K562 (cell line): ENCODE results near the gene HMCES. TPM values are rescaled to one million over a fixed set of nuclear protein-coding genes. Genes with fewer than 3 reads are reported as not detected.

Experiments
- ATAC-seq: fragments of 200-7000 bp; cut with Tn5 transposase; 3 replicates; pipeline ENCODE4 v1.9.1; 2020; ENCODE audit warnings: moderate library complexity
- BruUV-seq: library from RNA; stranded (reverse); fragments of 400-500 nt; replicated peaks from 2 replicates; lab custom pipeline; 2021; lab: Mats Ljungman, UMichigan
- CTCF ChIA-PET: fragments of 300-600 bp; formaldehyde crosslinking; extraction: SDS; loops from one replicate; lab custom pipeline; 2021; ENCODE audit warnings: low intra/inter-chr PET ratio; lab: Yijun Ruan, JAX
- POLR2A ChIA-PET: fragments of 300-600, 350-650 bp; sonication (Branson Sonifier 250); formaldehyde crosslinking; extraction: SDS; loops from one replicate; lab custom pipeline; 2021; ENCODE audit warnings: antibody characterized with exemption, inconsistent platforms; lab: Yijun Ruan, JAX
- DNase-seq, 4 experiments: peaks; one replicate each; pipeline versions ENCODE4 v3.0.0 to v3.0.0-alpha.2; 2011 to 2018; ENCODE audit warnings: low spot score in 3 of 4, mixed read lengths in 3 of 4; ENCODE audit errors: extremely low read depth in 1 of 4
- FAIRE-seq: peaks from 2 replicates; lab custom pipeline; 2011; peaks lifted over from hg19 to GRCh38; lab: Jason Lieb, UNC
- H2AFZ ChIP-seq: 2 replicates; pipeline ENCODE4 v1.6.0; 2011; ENCODE audit warnings: low read depth, low read length, control low read depth, inconsistent platforms
- H3K27ac ChIP-seq: fragments of 200-600 bp; 3 replicates; pipeline ENCODE4 v1.8.0; 2011; ENCODE audit warnings: low read depth, mild to moderate bottlenecking, control low read depth, inconsistent platforms, low read length, moderate library complexity, mixed read lengths; ENCODE audit errors: extremely low read depth
- H3K27me3 ChIP-seq, 2 experiments: fragments of 300-600 bp in 1 of 2; 2 replicates in 1 of 2; 3 replicates in 1 of 2; pipeline versions ENCODE4 v1.6.0 to v1.8.0; 2011; ENCODE audit warnings: inconsistent platforms in 2 of 2, low read length in 2 of 2, mild to moderate bottlenecking in 1 of 2, mixed read lengths in 1 of 2, moderate library complexity in 1 of 2; ENCODE audit not compliant: control insufficient read depth in 2 of 2, insufficient read depth in 2 of 2
- H3K36me3 ChIP-seq: fragments of 300-600 bp; 3 replicates; pipeline ENCODE4 v1.8.0; 2011; ENCODE audit warnings: mild to moderate bottlenecking, low read length, inconsistent platforms; ENCODE audit not compliant: control insufficient read depth, insufficient read depth
- H3K4me1 ChIP-seq, 2 experiments: fragments of 200-600 bp in 1 of 2; replicated peaks in 1 of 2; 2 replicates in 1 of 2; 3 replicates in 1 of 2; pipeline versions ENCODE4 v1.5.1 to v1.8.0; 2011; ENCODE audit warnings: inconsistent platforms in 2 of 2, low read length in 2 of 2, mild to moderate bottlenecking in 1 of 2, mixed read lengths in 1 of 2, moderate library complexity in 1 of 2; ENCODE audit not compliant: control insufficient read depth in 2 of 2, insufficient read depth in 2 of 2
- H3K4me2 ChIP-seq: 2 replicates; pipeline ENCODE4 v1.6.1; 2011; ENCODE audit warnings: low read length, control low read depth, inconsistent platforms, mixed read lengths; ENCODE audit not compliant: insufficient read depth
- H3K4me3 ChIP-seq: fragments of 200-600 bp; sonication (generic), shearing (Covaris generic); 2 replicates; pipeline ENCODE4 v1.5.1; 2016; ENCODE audit warnings: control low read depth, inconsistent platforms
- H3K79me2 ChIP-seq: fragments of 200-600 bp; 3 replicates; pipeline ENCODE4 v1.8.0; 2011; ENCODE audit warnings: low read length, inconsistent platforms; ENCODE audit not compliant: control insufficient read depth, insufficient read depth
- H3K9ac ChIP-seq, 2 experiments: 2 replicates each; pipeline versions ENCODE4 v1.6.0 to v1.6.1; 2011; ENCODE audit warnings: low read depth in 2 of 2, low read length in 2 of 2, control low read depth in 1 of 2, inconsistent platforms in 1 of 2, mild to moderate bottlenecking in 1 of 2, mixed read lengths in 1 of 2; ENCODE audit not compliant: insufficient read depth in 1 of 2
- H3K9me1 ChIP-seq: one replicate; pipeline ENCODE4 v1.6.0; 2011; ENCODE audit warnings: inconsistent platforms, mild to moderate bottlenecking, low read length, moderate library complexity; ENCODE audit not compliant: control insufficient read depth, insufficient read depth
- H3K9me3 ChIP-seq: replicated peaks from 2 replicates; pipeline ENCODE4 v1.5.1; 2011; ENCODE audit warnings: low read depth, low read length, inconsistent platforms; ENCODE audit not compliant: control insufficient read depth, insufficient read depth
- H4K20me1 ChIP-seq: replicated peaks from 2 replicates; pipeline ENCODE4 v1.6.1; 2011; ENCODE audit warnings: low read length, inconsistent platforms, mixed read lengths; ENCODE audit not compliant: control insufficient read depth, insufficient read depth
- ATF3 ChIP-seq, 2 experiments: fragments of 450-650 bp in 1 of 2; sonication (generic) in 1 of 2; formaldehyde crosslinking in 1 of 2; IDR thresholded peaks in 1 of 2; conservative IDR thresholded peaks in 1 of 2; 2 replicates each; pipeline versions ENCODE4 v1.6.1 to v1.8.1; 2016 to 2023; ENCODE audit warnings: mild to moderate bottlenecking in 2 of 2, moderate library complexity in 2 of 2, inconsistent platforms in 1 of 2, missing genetic modification reagents in 1 of 2
- EP400 ChIP-seq: fragments of 450-650 bp; IDR thresholded peaks from 2 replicates; pipeline ENCODE4 v1.6.1; 2017; ENCODE audit warnings: antibody characterized with exemption, mild to moderate bottlenecking, moderate library complexity
- MAFG ChIP-seq: fragments of 450-650 bp; conservative IDR thresholded peaks from 2 replicates; pipeline ENCODE4 v1.6.1; 2016; ENCODE audit warnings: missing genetic modification characterization, missing compliant biosample characterization
- MLLT1 ChIP-seq, 2 experiments: fragments of 450-650 bp; IDR thresholded peaks; 2 replicates each; pipeline ENCODE4 v1.6.1; 2016
- SAFB ChIP-seq: fragments of 200-400 bp; formaldehyde crosslinking; IDR thresholded peaks from 2 replicates; pipeline ENCODE4 v1.6.1; 2017; ENCODE audit warnings: low read depth, low read length, borderline replicate concordance
- SPI1 ChIP-seq: IDR thresholded peaks from 2 replicates; pipeline ENCODE4 v1.6.1; 2011; ENCODE audit warnings: low read depth, low read length, control low read depth, borderline replicate concordance
- SRF ChIP-seq, 2 experiments: fragments of 250-450, 450-650 bp in 1 of 2; sonication (Bioruptor Pico) in 1 of 2; sonication (generic) in 1 of 2; formaldehyde crosslinking; IDR thresholded peaks; 2 replicates each; pipeline versions ENCODE4 v1.5.0 to v1.5.1; 2020 to 2022; ENCODE audit warnings: mild to moderate bottlenecking in 1 of 2, missing genetic modification reagents in 1 of 2
- SUPT5H ChIP-seq: fragments of 450-650 bp; IDR thresholded peaks from 2 replicates; pipeline ENCODE4 v1.6.1; 2016
- ZNF589 ChIP-seq: fragments of 200-800 bp; sonication (Bioruptor generic); IDR thresholded peaks from 2 replicates; pipeline ENCODE4 v1.6.1; 2016; ENCODE audit warnings: low read depth, missing genetic modification characterization, missing compliant biosample characterization
- ZSCAN32 ChIP-seq: fragments of 450-650 bp; formaldehyde crosslinking; IDR thresholded peaks from 2 replicates; pipeline ENCODE4 v1.4.0; 2020; ENCODE audit warnings: mild to moderate bottlenecking, moderate library complexity
- WGBS: fragments of 100-300 bp; shearing (Covaris generic); methylation state at CpG from one replicate; pipeline ENCODE4 v1.1.6; 2016; ENCODE audit warnings: low coverage, mixed read lengths; ENCODE audit not compliant: insufficient coverage; ENCODE audit errors: missing lambda C conversion rate; 5-methylcytosine and 5-hydroxymethylcytosine counted together
- in situ Hi-C: fragments of 300-500 bp; cut with MboI; formaldehyde crosslinking; loops from 4 replicates; pipeline ENCODE4 v1.15.0; 2018; ENCODE audit warnings: inconsistent platforms, mixed read lengths
- intact Hi-C: fragments of 100-400 bp; cut with micrococcal nuclease; formaldehyde crosslinking; loops from 2 replicates; pipeline ENCODE4 v1.14.2; 2022
- polyA plus RNA-seq, 8 experiments: library from polyadenylated mRNA; depleted of rRNA in 4 of 8; stranded (reverse) in 5 of 8; unstranded in 3 of 8; fragments of >200 nt; fragmentation: Nextera tagmentation in 2 of 8; fragmentation: Illumina TruSeq in 1 of 8; extraction: Ambion mirVana in 2 of 8; extraction: Trizol in 1 of 8; gene quantifications; 2 replicates each; pipeline versions ENCODE4 v1.2.1 to v1.2.3, GENCODE V29; 2011 to 2014; ENCODE audit warnings: inconsistent platforms in 1 of 8, missing spikeins in 1 of 8
- total RNA-seq, 7 experiments: library from RNA; depleted of rRNA in 6 of 7; stranded (reverse); fragments of >200 nt in 6 of 7; fragmentation: Illumina TruSeq in 2 of 7; extraction: Trizol in 2 of 7; gene quantifications; 2 replicates each; pipeline versions ENCODE4 v1.2.1 to v1.2.3, GENCODE V29; 2011 to 2021; ENCODE audit warnings: low replicate concordance in 1 of 7

HMCES gene
- total and polyA plus RNA-seq, 9 of the 15 experiments (the other 6 are each of a cell fraction or from before 2014, with no cell fraction given), result 18.8 to 45.3 (median 24.8) TPM

GRCh38 chr3:129329858-129330257 lies 51.2 kb downstream of the HMCES start:
- DNase-seq, result no peak
- intact Hi-C loops, result loop anchor here (5.0 to 10.0 kb wide), 2 partner anchors 85 to 107 kb away; partner anchors contain the start of gene MBD4
- ChIA-PET POLR2A (no interaction called here), CTCF (no interaction called here)
- no peak overlapping the region for H2AFZ ChIP-seq
- H3K9me1 ChIP-seq, result no peaks in the 10 kb centered on the region
- BruUV-seq, result no TSS peak
- H3K4me1 ChIP-seq, result peaks cover 7 to 14% of the 10 kb centered on the region in 2 experiments; a peak in 4 of 5 replicates
- in situ Hi-C loops, result no loop called here
- no peak overlapping the region for H3K4me2 ChIP-seq
- FAIRE-seq, result no peak
- WGBS, result 43% methylated on average over 2 of the region's 6 CpGs
- ATAC-seq, result no peak
- H3K36me3 ChIP-seq, result no peaks in the 10 kb centered on the region
- no peak overlapping the region for H3K9ac ChIP-seq
- no peaks in the 10 kb centered on the region for H3K27me3 ChIP-seq
- H3K4me3 ChIP-seq, result no peak overlapping the region
- no peaks in the 10 kb centered on the region for H3K79me2 ChIP-seq
- no peaks in the 10 kb centered on the region for H4K20me1 ChIP-seq
- no peak overlapping the region for H3K27ac ChIP-seq
- TF ChIP-seq ZSCAN32 (CRISPR knock-in tag) (no peak), ZNF589 (CRISPR knock-in tag) (no peak), MAFG (tag) (no peak), SAFB (no peak), SRF (CRISPR knock-in tag; IDR thresholded peaks at IDR 0.05) (no peak)
- H3K9me3 ChIP-seq, result no peaks in the 10 kb centered on the region

- Histone ChIP-seq H3K9ac (no peak overlapping the region), H3K4me2 (no peak overlapping the region), H3K9me1 (no peaks in the 10 kb centered on the region), H3K27me3 (no peaks in the 10 kb centered on the region), H3K4me1 (peaks cover 7 to 14% of the 10 kb centered on the region in 2 experiments; a peak in 4 of 5 replicates), H3K9me3 (no peaks in the 10 kb centered on the region), H3K4me3 (no peak overlapping the region), H3K79me2 (no peaks in the 10 kb centered on the region), H2AFZ (no peak overlapping the region), H3K36me3 (no peaks in the 10 kb centered on the region), H4K20me1 (no peaks in the 10 kb centered on the region), H3K27ac (no peak overlapping the region)
- CTCF ChIA-PET, result no interaction called here
- FAIRE-seq (no peak), ATAC-seq (no peak), DNase-seq (no peak)
- no TSS peak for BruUV-seq
- peak; percentile 36; the same call in 1 of the 2 replicates for TF ChIP-seq ATF3 (IDR thresholded peaks at IDR 0.05)
- no peak for TF ChIP-seq ATF3 (CRISPR knock-in tag; conservative IDR thresholded peaks at IDR 0.05)
- TF ChIP-seq EP400, result no peak
- TF ChIP-seq SPI1, result peak; percentile 64; the same call in 1 of the 2 replicates
- 0 out of 4 replicates have a peak, but pooled peaks of 1 of the 2 experiments have one; percentile 27 for TF ChIP-seq MLLT1 (IDR thresholded peaks at IDR 0.05)
- no peak for TF ChIP-seq SUPT5H
- 34% methylated on average over 6 of the region's 6 CpGs for WGBS
- intact Hi-C loops, result no loop called here
- POLR2A ChIA-PET, result no interaction called here
- in situ Hi-C loops, result no loop called here
These were observed 51.7 kb downstream of the HMCES start for GRCh38 chr3:129330409-129330808.
